Measurements from ENCODE around the gene NEK2. TPM values are rescaled to one million over a fixed set of nuclear protein-coding genes. Genes with fewer than 3 reads are reported as not detected.
A peak's percentile ranks its signal among the peaks of the same experiment; 100 is the strongest.

Gene NEK2
- total and polyA plus RNA-seq, 10 donors: 0.38 to 5.5 (median 2.0) TPM

DNA sequence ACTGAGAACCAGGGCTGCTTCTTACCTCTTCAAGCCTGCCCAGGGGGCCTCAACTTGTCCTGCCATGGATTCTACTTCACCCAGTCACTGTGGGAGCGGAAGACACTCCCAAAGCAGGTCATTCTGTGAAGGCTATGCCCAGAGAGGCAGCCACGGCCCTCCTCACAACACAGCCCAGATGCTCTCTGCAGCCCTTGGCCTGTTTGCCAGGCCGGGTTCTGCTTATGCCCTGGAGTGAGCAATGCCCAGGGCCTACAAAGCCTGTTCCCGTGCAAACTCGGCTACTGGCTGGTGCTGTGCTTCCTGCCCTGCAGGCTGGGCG, 62.7 kb downstream of the NEK2 start:
- 72 to 93% (median 84%) methylated on average over 4 to 6 of the region's 6 CpGs for WGBS, 5 donors
- Histone ChIP-seq H3K9me3 (no peaks in the 10 kb centered on the region), H3K4me1 (peaks cover 0 to 68% (median 36%) of the 10 kb centered on the region in 6 donors), H3K4me3 (no peak overlapping the region), H3K27ac (peak overlapping the region in 7 of 8 donors; percentile 20 to 94 (median 61)), H3K27me3 (replicated peaks in 1 of 7) (no peaks in the 10 kb centered on the region), H3K36me3 (no peaks in the 10 kb centered on the region)
- DNase-seq: no peak
- TF ChIP-seq POLR2A (IDR thresholded peaks at IDR 0.05) (no peak), POLR2AphosphoS5 (IDR thresholded peaks at IDR 0.05) (no peak)
- TF ChIP-seq, protein P1, sequence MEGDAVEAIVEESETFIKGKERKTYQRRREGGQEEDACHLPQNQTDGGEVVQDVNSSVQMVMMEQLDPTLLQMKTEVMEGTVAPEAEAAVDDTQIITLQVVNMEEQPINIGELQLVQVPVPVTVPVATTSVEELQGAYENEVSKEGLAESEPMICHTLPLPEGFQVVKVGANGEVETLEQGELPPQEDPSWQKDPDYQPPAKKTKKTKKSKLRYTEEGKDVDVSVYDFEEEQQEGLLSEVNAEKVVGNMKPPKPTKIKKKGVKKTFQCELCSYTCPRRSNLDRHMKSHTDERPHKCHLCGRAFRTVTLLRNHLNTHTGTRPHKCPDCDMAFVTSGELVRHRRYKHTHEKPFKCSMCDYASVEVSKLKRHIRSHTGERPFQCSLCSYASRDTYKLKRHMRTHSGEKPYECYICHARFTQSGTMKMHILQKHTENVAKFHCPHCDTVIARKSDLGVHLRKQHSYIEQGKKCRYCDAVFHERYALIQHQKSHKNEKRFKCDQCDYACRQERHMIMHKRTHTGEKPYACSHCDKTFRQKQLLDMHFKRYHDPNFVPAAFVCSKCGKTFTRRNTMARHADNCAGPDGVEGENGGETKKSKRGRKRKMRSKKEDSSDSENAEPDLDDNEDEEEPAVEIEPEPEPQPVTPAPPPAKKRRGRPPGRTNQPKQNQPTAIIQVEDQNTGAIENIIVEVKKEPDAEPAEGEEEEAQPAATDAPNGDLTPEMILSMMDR (IDR thresholded peaks at IDR 0.05 in 8 of 11, conservative IDR thresholded peaks at IDR 0.05 in 3 of 11): no peak
- intact Hi-C loops (cut with DNase I; ENCODE audit: low total_unique reads): no loop called here

Other genes starting within 250 kb of the NEK2 start
- gene RD3, start 183.5 kb downstream of the NEK2 start, total RNA-seq: not detected
- gene RD3, start 183.5 kb downstream of the NEK2 start, polyA plus RNA-seq: not detected
- gene SLC30A1, start 96.5 kb downstream of the NEK2 start, total RNA-seq: 10 to 100 TPM; 28.0 to 38.5 (median 32.8) TPM
- gene SLC30A1, start 96.5 kb downstream of the NEK2 start, polyA plus RNA-seq: 1 to 10 TPM; 3.0 to 5.8 (median 3.3) TPM
- gene LPGAT1, start 155.1 kb upstream of the NEK2 start, total RNA-seq: 10 to 100 TPM; 55.0 to 80.6 (median 71.4) TPM
- gene LPGAT1, start 155.1 kb upstream of the NEK2 start, polyA plus RNA-seq: 10 to 100 TPM in 1 of 3 donors, 1 to 10 TPM in 2; 8.8 to 13.1 (median 9.7) TPM

Data from spleen (tissue), 11 donors.